Left cardiac atrium (tissue), 4 donors: ENCODE measurements around the gene SLC1A3. TPM values are rescaled to one million over a fixed set of nuclear protein-coding genes. Genes with fewer than 3 reads are reported as not detected.
"Not testable (repeated sequence)": the region's sequence is repeated elsewhere in the genome, so short reads cannot be mapped to it uniquely, and the experiment has no call there.

ENCODE experiments used
- ATAC-seq, 2 donors: fragments of 200-7000 bp; cut with Tn5 transposase; one replicate each; pipeline ENCODE4 v1.9.1; 2020; ENCODE audit warnings: mild to moderate bottlenecking in 2 of 2, moderate library complexity in 2 of 2
- DNase-seq: peaks from one replicate; pipeline ENCODE4 v3.0.0-alpha.2; 2020
- intact Hi-C, 2 donors: fragments of 100-400 bp; cut with DNase I; formaldehyde crosslinking; loops; one replicate each; pipeline versions ENCODE4 v1.14.1 to v1.15.1; 2022 to 2023
- total RNA-seq, 2 donors: library from RNA; stranded (reverse); fragmentation: NEBNext Ultra II Directional; extraction: Animal tissue kit (Norgen Biotek cat#: 25700); gene quantifications; one replicate each; pipeline ENCODE4 v1.2.1, GENCODE V29; 2021
- donor health status: DM: no; HTN: yes; CAD: no.
- donor health status: DM: no; HTN: yes; CAD: no; lungs with severe emphysema.
- donor health status: DM: yes; HTN: yes; CAD: no.
- donor health status: Dilated cardiomyopathy.

SLC1A3 gene
- total RNA-seq, 2 donors from 2014 or later = 44.9 to 66.6 TPM

GRCh38 chr5:36623832-36624231 is 17.4 kb downstream of the SLC1A3 start:
- ATAC-seq = no peak
- no peak for DNase-seq
- intact Hi-C loops = no loop called here

GRCh38 chr5:36624277-36624676 is 17.9 kb downstream of the SLC1A3 start:
- no peak for ATAC-seq
- intact Hi-C loops = no loop called here
- no peak for DNase-seq

DNA sequence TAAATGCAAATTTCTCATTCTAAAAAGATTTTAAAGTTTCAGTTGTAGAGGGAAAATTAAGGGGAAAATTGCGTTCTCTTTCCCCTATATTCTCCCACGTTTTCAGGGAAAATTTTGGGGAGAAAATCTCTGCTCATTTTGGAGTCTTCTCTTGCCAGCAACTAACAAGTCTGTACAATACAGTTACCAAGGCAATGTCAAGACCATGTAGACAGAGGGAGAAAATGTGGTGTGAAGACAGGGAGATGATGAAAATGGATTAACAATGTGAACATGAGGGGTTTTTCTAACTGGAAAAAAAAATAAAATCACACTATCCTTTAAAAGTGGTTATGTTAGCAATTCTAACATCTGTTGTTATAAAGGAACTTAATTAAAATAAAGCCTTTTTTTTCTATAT is 22.3 kb downstream of the SLC1A3 start:
- ATAC-seq (no peak), DNase-seq (no peak)
- intact Hi-C loops = no loop called here

DNA sequence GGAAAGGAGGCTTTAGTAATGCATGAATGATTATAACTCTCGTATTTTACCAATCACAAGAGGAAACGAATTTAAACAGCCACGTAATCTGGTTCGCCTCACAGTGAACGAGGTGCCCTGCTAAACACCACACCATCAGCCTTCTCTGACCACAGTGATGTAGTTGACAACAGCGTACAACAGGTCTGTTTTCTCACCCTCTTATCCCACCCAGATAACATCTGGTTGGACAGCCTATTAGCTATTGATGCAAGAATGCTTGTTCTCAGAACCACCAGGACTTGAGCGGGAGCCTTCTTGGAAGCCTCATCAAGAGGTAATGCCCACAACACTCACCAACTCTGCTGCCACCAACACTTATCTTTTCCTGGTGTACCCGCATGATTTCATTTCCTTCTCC is 23.3 kb downstream of the SLC1A3 start:
- ATAC-seq (peak in 1 of 2 donors; percentile 61), DNase-seq (no peak)
- intact Hi-C loops = no loop called here

- intact Hi-C loops = no loop called here
- ATAC-seq = no peak
- no peak for DNase-seq
These were observed 24.1 kb downstream of the SLC1A3 start for GRCh38 chr5:36630201-36631145.

DNA sequence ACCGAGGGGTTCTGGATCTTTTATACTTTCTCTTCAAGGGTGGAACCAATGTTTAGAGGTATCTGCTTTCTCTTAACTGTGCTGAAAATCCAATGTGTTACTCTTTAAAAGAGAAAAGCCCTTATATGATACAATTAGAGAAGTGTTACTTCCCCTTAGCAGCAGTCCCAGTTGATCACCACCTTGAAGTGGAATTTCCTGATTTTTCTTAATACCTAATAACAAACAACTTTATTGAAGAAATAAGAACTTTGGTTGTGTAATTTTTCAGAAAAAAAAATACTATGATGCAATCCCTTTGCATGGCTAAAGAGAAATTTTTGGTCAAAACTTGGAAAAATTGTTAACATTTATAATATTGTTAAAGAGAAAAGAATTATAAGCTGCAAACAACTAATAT is 24.7 kb downstream of the SLC1A3 start:
- intact Hi-C loops = no loop called here
- DNase-seq (no peak), ATAC-seq (no peak)

DNA sequence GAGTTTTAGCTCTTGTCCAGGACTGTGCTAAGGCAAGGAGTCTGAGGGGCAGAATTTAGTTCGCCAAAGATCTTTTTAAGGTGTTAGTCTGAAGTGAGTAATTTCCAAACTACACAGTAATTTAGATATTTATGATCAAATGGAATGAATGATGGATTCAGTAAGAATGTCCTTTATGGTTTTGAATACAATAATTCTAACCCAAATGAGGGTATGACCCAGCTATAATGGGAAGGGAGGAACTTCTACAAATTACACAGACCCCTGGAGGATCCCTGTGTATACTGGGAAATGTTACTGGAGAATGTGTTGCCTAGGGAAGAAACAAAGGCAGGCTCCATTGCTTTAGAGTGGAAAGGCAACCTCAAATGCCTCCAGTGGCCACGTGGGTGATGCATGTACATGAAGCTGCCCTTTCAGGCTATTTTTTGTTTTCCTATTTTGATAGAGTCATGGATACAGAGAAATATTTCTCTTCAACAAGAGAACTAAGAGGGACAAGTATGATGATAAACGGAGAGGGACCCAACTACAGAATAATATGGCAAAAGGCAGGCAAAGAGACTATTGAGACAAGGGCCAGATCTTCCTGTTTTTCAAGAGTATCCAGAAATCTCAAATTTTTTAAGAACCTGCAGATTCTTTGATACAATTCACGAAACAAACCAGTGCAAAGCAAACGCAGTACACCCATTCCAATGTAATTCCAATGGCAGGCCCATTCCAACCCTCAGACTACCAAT is 25.4 kb downstream of the SLC1A3 start:
- DNase-seq (no peak), ATAC-seq (no peak)
- intact Hi-C loops = no loop called here

DNA sequence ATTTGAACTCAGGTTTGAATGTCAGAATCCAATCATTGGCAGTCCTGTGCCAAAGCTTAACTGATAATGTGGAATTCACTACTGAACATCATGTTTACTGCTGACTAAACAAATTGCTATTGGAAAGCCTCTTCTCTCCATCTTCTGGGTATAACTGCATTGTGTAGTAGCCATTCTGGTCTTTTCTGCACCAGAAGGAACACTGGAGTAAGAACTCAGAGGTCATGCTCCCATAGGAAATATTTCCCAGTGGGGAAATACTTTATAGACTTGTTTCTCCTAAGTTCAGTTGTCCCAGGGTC is 25.9 kb downstream of the SLC1A3 start:
- no peak for DNase-seq
- ATAC-seq = no peak
- intact Hi-C loops = no loop called here

DNA sequence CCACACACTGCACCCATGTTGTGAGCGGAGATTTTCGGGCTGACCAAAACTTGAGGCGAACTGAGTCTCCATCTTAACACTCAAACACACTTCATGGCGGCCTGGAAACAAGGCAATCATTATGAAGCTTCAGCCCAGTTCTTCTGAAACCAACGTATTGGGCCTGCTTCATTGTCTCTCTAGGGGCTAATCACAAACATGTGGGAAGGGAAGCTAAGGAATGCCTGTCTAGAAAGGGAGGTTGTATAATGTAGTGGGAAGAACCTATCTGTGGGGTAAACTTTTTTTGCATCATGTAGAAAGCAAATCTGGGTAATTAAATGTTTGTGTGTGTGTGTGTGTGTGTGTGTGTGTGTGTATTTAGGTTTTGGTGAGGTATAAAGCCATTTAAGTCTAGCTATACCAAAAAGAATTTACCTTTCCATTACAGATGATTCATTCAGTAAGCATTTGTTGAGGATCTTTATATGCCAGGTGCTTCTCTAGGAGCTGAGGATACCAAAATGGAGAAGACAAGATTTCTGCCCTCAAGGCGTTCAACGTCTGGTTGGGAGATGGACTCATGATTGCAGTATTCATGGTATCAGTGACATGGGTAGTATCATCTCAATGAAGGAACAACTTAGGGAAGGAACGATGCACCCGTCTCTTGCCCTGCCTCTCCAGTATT is 29.4 kb downstream of the SLC1A3 start:
- intact Hi-C loops = no loop called here
- ATAC-seq = no peak
- no peak for DNase-seq

DNA sequence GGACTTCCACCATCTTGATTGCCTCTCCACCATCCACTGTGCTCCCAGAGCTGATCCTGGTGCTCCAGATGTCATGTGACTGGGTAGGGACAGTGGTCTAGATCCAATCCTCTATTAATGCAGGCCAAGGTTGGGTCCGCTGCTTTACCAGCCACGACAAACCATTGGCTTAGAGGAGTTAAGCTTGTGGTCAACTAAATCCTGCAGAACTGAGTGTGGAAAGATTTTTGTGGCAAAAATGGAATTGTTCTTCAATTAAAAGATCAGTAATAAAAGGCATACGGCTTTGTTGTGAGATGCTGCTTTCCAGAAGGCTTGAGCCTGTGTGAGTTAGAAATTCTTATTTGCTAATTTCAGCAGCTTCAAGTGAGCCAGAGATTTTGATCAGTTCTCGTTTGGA is 30.7 kb downstream of the SLC1A3 start:
- DNase-seq = no peak
- intact Hi-C loops = no loop called here
- ATAC-seq = no peak

GRCh38 chr5:36637516-36637915 is 31.1 kb downstream of the SLC1A3 start:
- intact Hi-C loops = no loop called here
- DNase-seq = no peak
- no peak for ATAC-seq

GRCh38 chr5:36638056-36638455 is 31.6 kb downstream of the SLC1A3 start:
- intact Hi-C loops = no loop called here
- DNase-seq = no peak
- ATAC-seq = no peak

DNA sequence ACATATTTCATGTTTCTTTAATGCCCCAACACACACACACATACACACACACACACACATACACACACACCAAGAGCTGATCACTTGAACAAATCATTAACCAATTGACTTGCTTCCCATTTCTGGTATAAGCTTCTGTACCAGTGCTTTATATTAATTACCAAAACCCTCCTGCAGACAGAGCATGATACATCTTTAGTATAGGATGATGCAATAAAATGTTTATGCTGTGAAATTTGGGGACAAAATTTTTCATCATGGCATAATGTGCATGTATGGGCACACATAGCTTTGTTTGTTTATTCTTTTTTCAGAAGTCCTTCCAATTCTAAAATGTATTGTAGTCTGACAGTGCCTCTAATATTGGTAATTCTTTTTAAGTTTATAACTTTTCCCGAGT is 34.5 kb downstream of the SLC1A3 start:
- intact Hi-C loops = no loop called here
- ATAC-seq (no peak), DNase-seq (no peak)

DNA sequence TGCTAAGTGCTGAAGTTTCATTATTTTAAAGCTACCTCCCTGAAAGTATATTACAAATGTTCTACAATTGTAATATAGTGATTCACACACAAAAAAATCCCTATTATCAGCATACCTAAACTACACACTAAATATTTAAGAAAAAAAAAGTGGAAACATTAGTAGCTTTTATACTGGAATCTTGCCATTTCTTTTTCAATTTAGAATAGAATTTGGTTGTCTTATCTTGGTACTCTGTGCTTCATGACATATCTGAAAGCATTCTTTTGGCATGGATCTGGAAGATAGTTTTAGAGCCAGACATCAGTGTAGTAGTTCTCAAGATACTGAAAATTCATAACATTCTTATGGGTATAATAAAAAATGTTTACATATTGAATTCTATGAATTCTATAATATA is 35.0 kb downstream of the SLC1A3 start:
- ATAC-seq = peak in 1 of 2 donors; percentile 32
- intact Hi-C loops = no loop called here
- DNase-seq = no peak

- ATAC-seq (no peak), DNase-seq (no peak)
- intact Hi-C loops = no loop called here
These were observed 35.7 kb downstream of the SLC1A3 start for GRCh38 chr5:36642089-36642488.

- ATAC-seq (no peak), DNase-seq (no peak)
- intact Hi-C loops = no loop called here
These were observed 36.8 kb downstream of the SLC1A3 start for GRCh38 chr5:36643162-36643561.

DNA sequence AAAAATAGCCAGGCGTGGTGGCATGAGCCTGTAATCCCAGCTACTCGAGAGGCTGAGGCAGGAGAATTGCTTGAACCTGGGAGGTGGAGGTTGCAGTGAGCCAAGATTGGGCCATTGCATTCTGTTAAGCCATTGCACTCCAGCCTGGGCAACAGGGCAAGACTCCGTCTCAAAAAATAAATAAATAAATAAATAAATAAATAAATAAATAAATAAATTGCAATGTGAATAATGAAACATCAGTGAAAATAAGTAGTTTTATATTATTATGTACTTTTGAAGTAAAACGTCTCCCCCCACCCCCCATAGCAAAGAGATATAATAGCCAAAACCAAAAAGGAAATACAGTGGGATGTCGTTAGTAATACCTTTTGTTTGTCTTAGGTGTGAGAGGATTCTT is 37.4 kb downstream of the SLC1A3 start:
- intact Hi-C loops, DNase-seq, ATAC-seq: not testable (repeated sequence)

DNA sequence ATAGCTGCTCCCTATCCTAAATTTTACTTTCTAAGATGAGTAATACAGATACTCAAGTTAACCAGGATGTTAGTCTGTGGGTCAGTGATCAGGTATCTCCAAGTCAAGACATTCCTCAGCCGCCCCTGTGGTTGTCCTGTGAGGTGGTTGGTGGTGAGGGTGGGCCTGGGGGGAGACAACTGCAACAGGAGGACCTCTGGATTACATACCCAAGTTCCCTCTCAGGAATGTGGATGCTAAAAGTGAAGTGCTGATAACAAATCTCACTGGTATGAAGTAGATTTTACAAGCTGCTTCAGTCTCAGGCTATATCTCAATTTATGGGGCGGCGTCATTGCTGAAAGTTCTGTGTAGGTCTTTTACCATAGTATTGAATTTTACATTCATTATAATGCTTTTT is 38.3 kb downstream of the SLC1A3 start:
- intact Hi-C loops = no loop called here
- DNase-seq = no peak
- ATAC-seq = no peak

- intact Hi-C loops = no loop called here
- DNase-seq (no peak), ATAC-seq (no peak)
These were observed 39.7 kb downstream of the SLC1A3 start for GRCh38 chr5:36646100-36646499.

DNA sequence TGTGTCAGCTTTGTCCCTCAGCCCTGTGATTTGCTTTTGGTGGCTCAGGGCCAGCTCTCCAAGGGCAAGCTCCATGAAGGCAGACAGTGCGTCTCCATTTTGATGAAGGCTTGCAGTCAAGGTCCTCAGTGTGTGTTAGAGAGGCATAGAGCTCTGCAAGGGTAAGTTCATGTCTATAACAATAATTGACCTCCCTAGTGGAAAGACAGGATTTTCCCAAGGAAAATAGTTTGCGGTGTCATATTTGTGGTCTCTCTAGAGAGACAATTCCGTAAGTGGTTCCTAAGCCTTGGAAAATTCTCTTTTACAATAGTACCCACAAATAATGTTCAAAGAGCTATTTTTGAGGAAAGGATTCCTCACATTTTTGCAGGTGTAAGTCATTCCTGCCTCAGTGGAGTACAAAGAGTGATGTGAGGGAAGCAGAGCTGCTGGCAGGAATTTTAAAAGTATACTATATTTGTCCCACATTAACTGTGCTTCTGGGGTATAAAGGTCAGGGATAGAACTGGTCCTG is 40.2 kb downstream of the SLC1A3 start:
- peak; percentile 21 to 48 for ATAC-seq
- DNase-seq = no peak
- intact Hi-C loops = no loop called here
